ENCODE measurements around the gene RPL35. TPM values are rescaled to one million over a fixed set of nuclear protein-coding genes. Genes with fewer than 3 reads are reported as not detected.
"Not testable (repeated sequence)": the region's sequence is repeated elsewhere in the genome, so short reads cannot be mapped to it uniquely, and the experiment has no call there.

The RPL35 gene
- polyA plus RNA-seq, 1 donor (not counting 4 experiments of a cell fraction or from before 2014, with no cell fraction given), result 3,325 TPM

- no peaks in the 10 kb centered on the region for H3K9me3 ChIP-seq (ENCODE audit: control insufficient read depth, low read depth, low read length)
- no peak for DNase-seq (ENCODE audit: low read depth, low spot score)
- dilution Hi-C loops (cut with MboI; ENCODE audit: extremely low pct_ligation_motif_present, low sequenced_read_pairs), result no loop called here
- H3K27ac ChIP-seq (ENCODE audit: control insufficient read depth, insufficient read depth, low read length), result no peak overlapping the region
- no peak for FAIRE-seq
- H3K79me2 ChIP-seq (ENCODE audit: control insufficient read depth, insufficient read depth, low read length), result no peaks in the 10 kb centered on the region
- H3K9ac ChIP-seq (ENCODE audit: control insufficient read depth, extremely low read depth, insufficient read depth, low read length), result no peak overlapping the region
- H3K9me1 ChIP-seq (ENCODE audit: control insufficient read depth, extremely low read depth, insufficient read depth, low read length), result no peaks in the 10 kb centered on the region
- no peak for TF ChIP-seq CTCF (optimal IDR thresholded peaks at IDR 0.05 in 1 of 3, IDR thresholded peaks at IDR 0.05 in 1 of 3, conservative IDR thresholded peaks at IDR 0.05 in 1 of 3; ENCODE audit: extremely low read depth in 1 of 3, insufficient read depth in 2 of 3, low read length in 3 of 3)
- TF ChIP-seq EZH2 (IDR thresholded peaks at IDR 0.05; ENCODE audit: low read length), result no peak
- H3K4me1 ChIP-seq (ENCODE audit: control insufficient read depth, extremely low read depth, insufficient read depth, low read length), result peaks cover 10% of the 10 kb centered on the region
- H3K4me3 ChIP-seq (ENCODE audit: control insufficient read depth in 2 of 3, extremely low read depth in 1 of 3, insufficient read depth in 2 of 3, low read depth in 1 of 3, low read length in 3 of 3), result no peak overlapping the region
- no peak overlapping the region for H2AFZ ChIP-seq (ENCODE audit: control insufficient read depth, low read length)
- no peaks in the 10 kb centered on the region for H3K27me3 ChIP-seq (ENCODE audit: control insufficient read depth, extremely low read depth, insufficient read depth, low read length)
- peaks cover 5% of the 10 kb centered on the region for H4K20me1 ChIP-seq (ENCODE audit: control insufficient read depth, extremely low read depth, insufficient read depth, low read length)
- H3K4me2 ChIP-seq (ENCODE audit: control insufficient read depth, extremely low read depth, insufficient read depth, low read depth, low read length), result no peak overlapping the region
- no peaks in the 10 kb centered on the region for H3K36me3 ChIP-seq (ENCODE audit: control insufficient read depth in 2 of 2, extremely low read depth in 1 of 2, insufficient read depth in 2 of 2, low read length in 2 of 2)
These were observed 12.0 kb downstream of the RPL35 start for GRCh38 chr9:124849801-124850200.

GRCh38 chr9:124846969-124847368 lies 14.8 kb downstream of the RPL35 start:
- no peaks in the 10 kb centered on the region for H3K27me3 ChIP-seq (ENCODE audit: control insufficient read depth, extremely low read depth, insufficient read depth, low read length)
- H2AFZ ChIP-seq (ENCODE audit: control insufficient read depth, low read length), result no peak overlapping the region
- H3K27ac ChIP-seq (ENCODE audit: control insufficient read depth, insufficient read depth, low read length), result no peak overlapping the region
- no peak overlapping the region for H3K4me3 ChIP-seq (ENCODE audit: control insufficient read depth in 2 of 3, extremely low read depth in 1 of 3, insufficient read depth in 2 of 3, low read depth in 1 of 3, low read length in 3 of 3)
- no peaks in the 10 kb centered on the region for H3K4me1 ChIP-seq (ENCODE audit: control insufficient read depth, extremely low read depth, insufficient read depth, low read length)
- no peaks in the 10 kb centered on the region for H3K79me2 ChIP-seq (ENCODE audit: control insufficient read depth, insufficient read depth, low read length)
- no peaks in the 10 kb centered on the region for H3K9me1 ChIP-seq (ENCODE audit: control insufficient read depth, extremely low read depth, insufficient read depth, low read length)
- H3K4me2 ChIP-seq (ENCODE audit: control insufficient read depth, extremely low read depth, insufficient read depth, low read depth, low read length), result no peak overlapping the region
- TF ChIP-seq CTCF (optimal IDR thresholded peaks at IDR 0.05 in 1 of 3, IDR thresholded peaks at IDR 0.05 in 1 of 3, conservative IDR thresholded peaks at IDR 0.05 in 1 of 3; ENCODE audit: extremely low read depth in 1 of 3, insufficient read depth in 2 of 3, low read length in 3 of 3) (no peak), EZH2 (IDR thresholded peaks at IDR 0.05; ENCODE audit: low read length) (no peak)
- no peaks in the 10 kb centered on the region for H3K36me3 ChIP-seq (ENCODE audit: control insufficient read depth in 2 of 2, extremely low read depth in 1 of 2, insufficient read depth in 2 of 2, low read length in 2 of 2)
- no peaks in the 10 kb centered on the region for H4K20me1 ChIP-seq (ENCODE audit: control insufficient read depth, extremely low read depth, insufficient read depth, low read length)
- H3K9ac ChIP-seq (ENCODE audit: control insufficient read depth, extremely low read depth, insufficient read depth, low read length), result no peak overlapping the region
- no peaks in the 10 kb centered on the region for H3K9me3 ChIP-seq (ENCODE audit: control insufficient read depth, low read depth, low read length)
- dilution Hi-C loops (cut with MboI; ENCODE audit: extremely low pct_ligation_motif_present, low sequenced_read_pairs), result no loop called here
- DNase-seq (ENCODE audit: low read depth, low spot score) (no peak), FAIRE-seq (no peak)

GRCh38 chr9:124846467-124846866 lies 15.3 kb downstream of the RPL35 start:
- H3K9me1 ChIP-seq (ENCODE audit: control insufficient read depth, extremely low read depth, insufficient read depth, low read length); H3K9me3 ChIP-seq (ENCODE audit: control insufficient read depth, low read depth, low read length); H3K27ac ChIP-seq (ENCODE audit: control insufficient read depth, insufficient read depth, low read length); H4K20me1 ChIP-seq (ENCODE audit: control insufficient read depth, extremely low read depth, insufficient read depth, low read length); DNase-seq (ENCODE audit: low read depth, low spot score); H3K4me1 ChIP-seq (ENCODE audit: control insufficient read depth, extremely low read depth, insufficient read depth, low read length); H3K9ac ChIP-seq (ENCODE audit: control insufficient read depth, extremely low read depth, insufficient read depth, low read length); H3K27me3 ChIP-seq (ENCODE audit: control insufficient read depth, extremely low read depth, insufficient read depth, low read length); dilution Hi-C loops (cut with MboI; ENCODE audit: extremely low pct_ligation_motif_present, low sequenced_read_pairs); FAIRE-seq; H3K4me3 ChIP-seq (ENCODE audit: control insufficient read depth in 2 of 3, extremely low read depth in 1 of 3, insufficient read depth in 2 of 3, low read depth in 1 of 3, low read length in 3 of 3); H3K4me2 ChIP-seq (ENCODE audit: control insufficient read depth, extremely low read depth, insufficient read depth, low read depth, low read length); H3K79me2 ChIP-seq (ENCODE audit: control insufficient read depth, insufficient read depth, low read length); H3K36me3 ChIP-seq (ENCODE audit: control insufficient read depth in 2 of 2, extremely low read depth in 1 of 2, insufficient read depth in 2 of 2, low read length in 2 of 2); H2AFZ ChIP-seq (ENCODE audit: control insufficient read depth, low read length): not testable (repeated sequence)
